ENCODE measurements around the gene ZC3HAV1L.
A peak's percentile ranks its signal among the peaks of the same experiment; 100 is the strongest.
"Not testable (repeated sequence)": the region's sequence is repeated elsewhere in the genome, so short reads cannot be mapped to it uniquely, and the experiment has no call there.

Gene ZC3HAV1L

GRCh38 chr7:139026551-139026950 lies 9.3 kb downstream of the ZC3HAV1L start:
- in situ Hi-C loops (cut with MboI; ENCODE audit: low sequenced_read_pairs, unreplicated experiment), result no loop called here
- TF ChIP-seq, protein P1, sequence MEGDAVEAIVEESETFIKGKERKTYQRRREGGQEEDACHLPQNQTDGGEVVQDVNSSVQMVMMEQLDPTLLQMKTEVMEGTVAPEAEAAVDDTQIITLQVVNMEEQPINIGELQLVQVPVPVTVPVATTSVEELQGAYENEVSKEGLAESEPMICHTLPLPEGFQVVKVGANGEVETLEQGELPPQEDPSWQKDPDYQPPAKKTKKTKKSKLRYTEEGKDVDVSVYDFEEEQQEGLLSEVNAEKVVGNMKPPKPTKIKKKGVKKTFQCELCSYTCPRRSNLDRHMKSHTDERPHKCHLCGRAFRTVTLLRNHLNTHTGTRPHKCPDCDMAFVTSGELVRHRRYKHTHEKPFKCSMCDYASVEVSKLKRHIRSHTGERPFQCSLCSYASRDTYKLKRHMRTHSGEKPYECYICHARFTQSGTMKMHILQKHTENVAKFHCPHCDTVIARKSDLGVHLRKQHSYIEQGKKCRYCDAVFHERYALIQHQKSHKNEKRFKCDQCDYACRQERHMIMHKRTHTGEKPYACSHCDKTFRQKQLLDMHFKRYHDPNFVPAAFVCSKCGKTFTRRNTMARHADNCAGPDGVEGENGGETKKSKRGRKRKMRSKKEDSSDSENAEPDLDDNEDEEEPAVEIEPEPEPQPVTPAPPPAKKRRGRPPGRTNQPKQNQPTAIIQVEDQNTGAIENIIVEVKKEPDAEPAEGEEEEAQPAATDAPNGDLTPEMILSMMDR (IDR thresholded peaks at IDR 0.05; ENCODE audit: borderline replicate concordance, control extremely low read depth, extremely low read depth, insufficient read depth, missing control alignments), result no peak
- DNase-seq (ENCODE audit: low spot score), result no peak

DNA sequence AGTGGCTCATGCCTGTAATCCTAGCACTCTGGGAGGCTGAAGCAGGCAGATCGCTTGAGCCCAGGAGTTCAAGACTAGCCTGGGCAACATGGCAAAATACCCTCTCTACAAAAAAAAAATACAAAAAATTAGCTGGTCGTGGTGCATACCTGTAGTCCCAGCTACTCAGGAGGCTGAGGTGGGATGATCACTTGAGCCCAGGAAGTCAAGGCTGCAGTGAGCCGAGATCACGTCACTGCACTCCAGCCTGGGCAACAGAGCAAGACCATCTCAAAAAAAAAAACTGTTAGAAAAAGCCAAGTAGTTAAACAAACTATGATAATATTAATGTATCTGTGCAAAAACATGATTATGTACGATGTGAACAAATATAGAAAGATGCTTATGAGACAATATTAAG lies 10.0 kb downstream of the ZC3HAV1L start:
- in situ Hi-C loops (cut with MboI; ENCODE audit: low sequenced_read_pairs, unreplicated experiment), result not testable (repeated sequence)

DNA sequence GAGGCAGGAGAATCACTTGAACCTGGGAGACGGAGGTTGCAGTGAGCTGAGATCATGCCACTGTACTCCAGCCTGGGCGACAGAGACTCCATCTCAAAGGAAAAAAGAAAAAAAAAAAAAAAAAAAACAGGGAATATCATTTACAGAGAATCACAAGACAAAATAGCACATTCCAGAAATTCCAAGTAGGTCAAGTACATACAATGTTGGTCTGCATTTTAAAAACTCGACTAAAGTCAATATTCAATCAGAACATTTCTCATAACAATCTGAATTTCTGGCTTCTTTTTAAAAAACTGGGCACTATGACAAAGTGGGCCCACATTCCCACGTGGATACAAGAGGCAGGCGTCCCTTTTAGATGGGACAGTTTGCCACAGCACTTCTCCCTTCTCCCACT lies 12.8 kb downstream of the ZC3HAV1L start:
- TF ChIP-seq, protein P1 (IDR thresholded peaks at IDR 0.05; ENCODE audit: borderline replicate concordance, control extremely low read depth, extremely low read depth, insufficient read depth, missing control alignments), result no peak
- DNase-seq (ENCODE audit: low spot score), result no peak
- in situ Hi-C loops (cut with MboI; ENCODE audit: low sequenced_read_pairs, unreplicated experiment), result no loop called here

More for the DNA sequence above, 10.0 kb downstream of the ZC3HAV1L start:
- DNase-seq (ENCODE audit: low spot score), result not testable (repeated sequence)

GRCh38 chr7:139022286-139022685 lies 13.6 kb downstream of the ZC3HAV1L start:
- in situ Hi-C loops (cut with MboI; ENCODE audit: low sequenced_read_pairs, unreplicated experiment), result no loop called here
- TF ChIP-seq, protein P1 (IDR thresholded peaks at IDR 0.05; ENCODE audit: borderline replicate concordance, control extremely low read depth, extremely low read depth, insufficient read depth, missing control alignments), result no peak
- DNase-seq (ENCODE audit: low spot score), result no peak

GRCh38 chr7:139018910-139019309 lies 16.9 kb downstream of the ZC3HAV1L start:
- TF ChIP-seq, protein P1 (IDR thresholded peaks at IDR 0.05; ENCODE audit: borderline replicate concordance, control extremely low read depth, extremely low read depth, insufficient read depth, missing control alignments), result no peak
- in situ Hi-C loops (cut with MboI; ENCODE audit: low sequenced_read_pairs, unreplicated experiment), result no loop called here
- no peak for DNase-seq (ENCODE audit: low spot score)

DNA sequence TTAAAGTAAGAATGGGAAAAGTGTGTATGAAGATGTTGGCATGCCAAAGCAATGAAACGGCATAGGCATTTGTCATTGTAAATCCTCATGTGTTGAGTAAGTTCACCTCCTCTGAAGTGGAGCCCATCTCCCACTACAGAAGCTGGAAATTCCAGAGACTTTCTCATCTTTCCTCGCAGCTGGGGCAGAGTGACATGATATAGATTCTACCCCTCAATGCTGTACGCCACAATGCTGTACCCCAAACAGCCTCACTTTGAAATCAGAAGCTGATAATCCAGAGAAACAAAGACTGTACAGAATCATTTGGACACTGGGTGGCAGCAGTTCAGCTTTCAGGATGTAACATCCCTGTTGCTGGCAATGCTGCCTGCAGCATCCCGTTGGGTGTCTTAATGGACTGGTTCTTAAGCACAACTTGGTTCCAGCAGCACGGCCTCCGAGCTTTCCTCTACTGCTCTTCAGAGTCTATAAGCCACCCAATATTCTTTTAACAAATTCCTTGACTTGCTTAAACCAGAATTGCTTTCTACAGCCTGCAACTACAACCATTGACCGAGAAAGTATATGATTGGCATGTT lies 18.8 kb downstream of the ZC3HAV1L start:
- DNase-seq (ENCODE audit: low spot score), result peak; percentile 84
- TF ChIP-seq, protein P1 (IDR thresholded peaks at IDR 0.05; ENCODE audit: borderline replicate concordance, control extremely low read depth, extremely low read depth, insufficient read depth, missing control alignments), result peak; percentile 71
- in situ Hi-C loops (cut with MboI; ENCODE audit: low sequenced_read_pairs, unreplicated experiment), result no loop called here

GRCh38 chr7:139011373-139011772 lies 24.5 kb downstream of the ZC3HAV1L start:
- TF ChIP-seq, protein P1 (IDR thresholded peaks at IDR 0.05; ENCODE audit: borderline replicate concordance, control extremely low read depth, extremely low read depth, insufficient read depth, missing control alignments), result no peak
- no peak for DNase-seq (ENCODE audit: low spot score)
- in situ Hi-C loops (cut with MboI; ENCODE audit: low sequenced_read_pairs, unreplicated experiment), result no loop called here

All from GM13976 (cell line).